HL-60 (cell line): ENCODE results near the gene SH3BP2.

Source experiments
- CTCF ChIP-seq: IDR thresholded peaks from one replicate; pipeline ENCODE4 v1.5.1; 2011; ENCODE audit warnings: low read length, control low read depth, inconsistent platforms; ENCODE audit not compliant: insufficient read depth
- GABPA ChIP-seq: IDR thresholded peaks from 2 replicates; pipeline ENCODE4 v1.6.1; 2012; ENCODE audit warnings: low read depth
- POLR2AphosphoS5 ChIP-seq: IDR thresholded peaks from 2 replicates; pipeline ENCODE4 v1.6.1; 2012; ENCODE audit warnings: low read depth
- REST ChIP-seq: IDR thresholded peaks from 2 replicates; pipeline ENCODE4 v1.6.1; 2012; ENCODE audit warnings: low read depth; ENCODE audit not compliant: insufficient replicate concordance
- SPI1 ChIP-seq: IDR thresholded peaks from 2 replicates; pipeline ENCODE4 v1.6.1; 2012; ENCODE audit warnings: low read depth, mild to moderate bottlenecking, borderline replicate concordance

- no peak for TF ChIP-seq REST
- no peak for TF ChIP-seq CTCF
- no peak for TF ChIP-seq GABPA
- no peak for TF ChIP-seq POLR2AphosphoS5
- TF ChIP-seq SPI1 = no peak
Observed at GRCh38 chr4:2771264-2771663, 21.6 kb upstream of the SH3BP2 start.
